ENCODE results near the gene FAM107A.
"Not testable (repeated sequence)": the region's sequence is repeated elsewhere in the genome, so short reads cannot be mapped to it uniquely, and the experiment has no call there.

The FAM107A gene

GRCh38 chr3:58528629-58529028 lies 48.6 kb downstream of the FAM107A start:
- H3K4me3 ChIP-seq (replicated peaks; ENCODE audit: low read depth, low read length): no peak overlapping the region
- TF ChIP-seq CTCF (IDR thresholded peaks at IDR 0.05; ENCODE audit: low read depth, low read length, missing control alignments): no peak
- DNase-seq (ENCODE audit: extremely low read depth, low read depth): no peak

- DNase-seq (ENCODE audit: extremely low read depth, low read depth); H3K4me3 ChIP-seq (replicated peaks; ENCODE audit: low read depth, low read length): not testable (repeated sequence)
Observed at GRCh38 chr3:58527440-58527839, 49.8 kb downstream of the FAM107A start.

GRCh38 chr3:58526515-58526957 lies 50.7 kb downstream of the FAM107A start:
- H3K4me3 ChIP-seq (replicated peaks; ENCODE audit: low read depth, low read length): no peak overlapping the region
- TF ChIP-seq CTCF (IDR thresholded peaks at IDR 0.05; ENCODE audit: low read depth, low read length, missing control alignments): no peak
- peak; percentile 74 for DNase-seq (ENCODE audit: extremely low read depth, low read depth)

- DNase-seq (ENCODE audit: extremely low read depth, low read depth): no peak
- no peak for TF ChIP-seq CTCF (IDR thresholded peaks at IDR 0.05; ENCODE audit: low read depth, low read length, missing control alignments)
Observed at GRCh38 chr3:58524326-58524888, 52.8 kb downstream of the FAM107A start.

GRCh38 chr3:58522759-58523425 lies 54.3 kb downstream of the FAM107A start:
- DNase-seq (ENCODE audit: extremely low read depth, low read depth): no peak
- no peak for TF ChIP-seq CTCF (IDR thresholded peaks at IDR 0.05; ENCODE audit: low read depth, low read length, missing control alignments)
- H3K4me3 ChIP-seq (replicated peaks; ENCODE audit: low read depth, low read length): no peak overlapping the region

More at GRCh38 chr3:58524326-58524888, 52.8 kb downstream of the FAM107A start:
- H3K4me3 ChIP-seq (replicated peaks; ENCODE audit: low read depth, low read length): no peak overlapping the region

- no peak for TF ChIP-seq CTCF (IDR thresholded peaks at IDR 0.05; ENCODE audit: low read depth, low read length, missing control alignments)
- no peak for DNase-seq (ENCODE audit: extremely low read depth, low read depth)
- no peak overlapping the region for H3K4me3 ChIP-seq (replicated peaks; ENCODE audit: low read depth, low read length)
Observed at GRCh38 chr3:58521917-58522631, 55.1 kb downstream of the FAM107A start.

GRCh38 chr3:58521336-58521670 lies 55.9 kb downstream of the FAM107A start:
- DNase-seq (ENCODE audit: extremely low read depth, low read depth): no peak
- no peak overlapping the region for H3K4me3 ChIP-seq (replicated peaks; ENCODE audit: low read depth, low read length)
- TF ChIP-seq CTCF (IDR thresholded peaks at IDR 0.05; ENCODE audit: low read depth, low read length, missing control alignments): no peak

All from HFF-Myc (cell line).